ENCODE results near the gene EFNA1. TPM values are rescaled to one million over a fixed set of nuclear protein-coding genes. Genes with fewer than 3 reads are reported as not detected.

EFNA1 gene
- total RNA-seq, 5 donors from 2014 or later (not counting 1 experiment from before 2014, with no cell fraction given), result 1.6 to 8.4 (median 5.1) TPM

DNA sequence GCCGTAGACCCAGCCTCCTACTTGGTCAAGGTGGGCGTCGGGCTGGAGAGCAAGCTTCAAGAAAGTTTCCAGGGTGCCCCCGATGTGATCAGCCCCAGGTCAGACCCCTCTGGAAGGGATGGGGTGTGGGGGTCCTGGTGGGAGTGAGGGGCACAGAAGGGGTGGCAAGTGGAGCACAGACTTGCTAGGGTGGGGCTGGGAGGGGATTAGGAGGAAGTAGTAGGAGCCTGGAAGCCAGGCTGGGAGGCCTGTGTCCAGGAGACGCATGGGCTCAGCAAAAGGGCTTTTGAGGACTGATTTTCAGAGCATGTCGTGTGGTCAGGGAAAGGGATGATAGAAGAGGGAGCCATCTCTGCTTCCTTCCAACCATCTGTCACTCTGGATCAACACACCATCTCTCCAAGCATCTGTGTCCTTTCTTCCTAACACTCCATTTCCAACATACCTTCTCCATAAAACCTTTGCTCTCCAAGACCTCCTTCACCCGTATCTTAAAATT, 54.4 kb downstream of the EFNA1 start:
- DNase-seq, result no peak
- no peak overlapping the region for H3K27ac ChIP-seq (ENCODE audit: low read length)
- CTCF ChIA-PET, result no interaction called here

DNA sequence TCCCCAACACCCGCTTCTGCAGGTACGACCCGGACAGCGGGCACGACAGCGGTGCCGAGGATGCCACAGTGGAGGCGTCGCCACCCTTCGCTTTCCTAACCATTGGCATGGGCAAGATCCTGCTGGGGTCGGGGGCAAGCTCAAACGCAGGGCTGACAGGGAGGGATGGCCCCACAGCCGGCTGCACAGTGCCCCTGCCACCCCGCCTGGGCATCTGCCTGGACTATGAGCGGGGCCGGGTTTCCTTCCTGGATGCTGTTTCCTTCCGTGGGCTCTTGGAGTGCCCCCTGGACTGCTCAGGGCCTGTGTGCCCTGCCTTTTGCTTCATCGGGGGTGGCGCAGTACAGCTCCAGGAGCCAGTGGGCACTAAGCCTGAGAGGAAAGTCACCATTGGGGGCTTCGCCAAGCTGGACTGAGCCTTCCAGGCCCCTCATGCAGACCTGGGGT, 56.1 kb downstream of the EFNA1 start:
- Histone ChIP-seq H3K4me3 (ENCODE audit: control insufficient read depth in 1 of 2, extremely low read depth in 1 of 2, low read length in 1 of 2) (no peak overlapping the region), H3K36me3 (ENCODE audit: control insufficient read depth in 2 of 2, extremely low read depth in 1 of 2, insufficient read depth in 1 of 2, low read length in 1 of 2) (peaks cover 8 to 12% of the 10 kb centered on the region in 2 donors), H3K9me3 (no peaks in the 10 kb centered on the region), H3K27me3 (replicated peaks in 1 of 2; ENCODE audit: control insufficient read depth in 2 of 2, extremely low read depth in 1 of 2, insufficient read depth in 2 of 2, low read length in 1 of 2) (no peaks in the 10 kb centered on the region), H3K27ac (ENCODE audit: low read length) (no peak overlapping the region), H3K4me1 (ENCODE audit: control insufficient read depth in 1 of 2, extremely low read depth in 1 of 2, insufficient read depth in 2 of 2, low read length in 2 of 2) (no peaks in the 10 kb centered on the region)
- CTCF ChIA-PET, result no interaction called here
- Mint-ChIP-seq H3K9me3 (no peaks in the 10 kb centered on the region), H3K4me3 (no peak overlapping the region), H3K27me3 (no peaks in the 10 kb centered on the region), H3K4me1 (peaks cover 4 to 7% (median 5%) of the 10 kb centered on the region in 3 donors), H3K27ac (no peak overlapping the region), H3K36me3 (peaks cover 18% of the 10 kb centered on the region)
- no peak for DNase-seq
- no peak for ATAC-seq (replicated peaks in 1 of 4)
- 96% methylated on average over 20 of the region's 20 CpGs for WGBS (ENCODE audit: insufficient coverage)
- POLR2A ChIA-PET, result interaction anchor here in 1 of 2 donors (0.5 kb wide), 1 partner anchor 291 kb away, joined by 4 read pairs; no protein-coding TSS in a partner anchor

More for the DNA sequence above, 54.4 kb downstream of the EFNA1 start:
- ATAC-seq (replicated peaks in 1 of 4), result no peak
- Mint-ChIP-seq H3K27me3 (no peaks in the 10 kb centered on the region), H3K4me3 (no peak overlapping the region), H3K27ac (no peak overlapping the region), H3K4me1 (peaks cover 0 to 2% (median under 1%) of the 10 kb centered on the region in 3 donors), H3K36me3 (peaks cover 19% of the 10 kb centered on the region), H3K9me3 (no peaks in the 10 kb centered on the region)
- POLR2A ChIA-PET, result no interaction called here
- H3K4me3 ChIP-seq (ENCODE audit: control insufficient read depth in 1 of 2, extremely low read depth in 1 of 2, low read length in 1 of 2), result no peak overlapping the region
- peaks cover 0 to 3% of the 10 kb centered on the region in 2 experiments for H3K4me1 ChIP-seq (ENCODE audit: control insufficient read depth in 1 of 2, extremely low read depth in 1 of 2, insufficient read depth in 2 of 2, low read length in 2 of 2)
- no peaks in the 10 kb centered on the region for H3K27me3 ChIP-seq (replicated peaks in 1 of 2; ENCODE audit: control insufficient read depth in 2 of 2, extremely low read depth in 1 of 2, insufficient read depth in 2 of 2, low read length in 1 of 2)
- peaks cover 11 to 25% of the 10 kb centered on the region in 2 donors for H3K36me3 ChIP-seq (ENCODE audit: control insufficient read depth in 2 of 2, extremely low read depth in 1 of 2, insufficient read depth in 1 of 2, low read length in 1 of 2)
- H3K9me3 ChIP-seq, result no peaks in the 10 kb centered on the region
- WGBS (ENCODE audit: insufficient coverage), result 97% methylated on average over 4 of the region's 7 CpGs

DNA sequence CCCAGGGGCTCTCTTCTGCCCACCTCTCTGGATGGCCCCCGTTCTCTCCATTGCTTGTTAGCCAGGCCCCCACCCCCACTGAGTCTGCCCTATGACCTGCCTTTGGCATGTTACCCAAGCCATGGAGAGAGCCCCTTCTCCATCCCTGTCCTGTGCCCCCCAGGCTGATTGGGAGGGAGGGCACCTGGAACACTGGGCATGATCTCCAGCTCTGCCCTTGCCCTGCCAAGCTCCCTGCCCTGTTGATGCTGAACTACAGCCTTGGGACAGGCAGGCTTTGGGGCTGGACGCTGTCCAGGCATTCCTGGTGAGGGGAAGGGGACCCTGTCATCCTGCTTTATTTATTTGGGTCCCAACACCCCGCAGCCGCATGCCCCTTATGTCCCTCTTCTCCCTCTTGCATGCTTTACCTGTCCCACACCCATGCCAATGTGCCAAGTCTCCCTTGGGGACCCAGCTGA, 56.7 kb downstream of the EFNA1 start:
- no peaks in the 10 kb centered on the region for H3K9me3 Mint-ChIP-seq
- H3K4me3 ChIP-seq (ENCODE audit: control insufficient read depth in 1 of 2, extremely low read depth in 1 of 2, low read length in 1 of 2), result no peak overlapping the region
- H3K36me3 Mint-ChIP-seq, result peaks cover 14% of the 10 kb centered on the region
- ChIA-PET POLR2A (interaction anchor here in 1 of 2 donors (0.5 kb wide), 1 partner anchor 292 kb away, joined by 4 read pairs; no protein-coding TSS in a partner anchor), CTCF (no interaction called here)
- no peaks in the 10 kb centered on the region for H3K27me3 ChIP-seq (replicated peaks in 1 of 2; ENCODE audit: control insufficient read depth in 2 of 2, extremely low read depth in 1 of 2, insufficient read depth in 2 of 2, low read length in 1 of 2)
- H3K4me3 Mint-ChIP-seq, result no peak overlapping the region
- no peaks in the 10 kb centered on the region for H3K9me3 ChIP-seq
- no peak overlapping the region for H3K27ac ChIP-seq (ENCODE audit: low read length)
- no peaks in the 10 kb centered on the region for H3K27me3 Mint-ChIP-seq
- H3K36me3 ChIP-seq (ENCODE audit: control insufficient read depth in 2 of 2, extremely low read depth in 1 of 2, insufficient read depth in 1 of 2, low read length in 1 of 2), result peaks cover 7 to 8% of the 10 kb centered on the region in 2 donors
- H3K4me1 Mint-ChIP-seq, result peaks cover 4 to 7% (median 5%) of the 10 kb centered on the region in 3 donors
- 93% methylated on average over 2 of the region's 4 CpGs for WGBS (ENCODE audit: insufficient coverage)
- DNase-seq, result no peak
- ATAC-seq (replicated peaks in 1 of 4), result peak in 1 of 4 experiments; percentile 17
- H3K27ac Mint-ChIP-seq, result no peak overlapping the region
- H3K4me1 ChIP-seq (ENCODE audit: control insufficient read depth in 1 of 2, extremely low read depth in 1 of 2, insufficient read depth in 2 of 2, low read length in 2 of 2), result no peaks in the 10 kb centered on the region

Other genes starting within 250 kb of the EFNA1 start
- 10 to 100 TPM; 12.6 to 24.9 (median 22.4) TPM for gene PMVK, start 191.2 kb upstream of the EFNA1 start, total RNA-seq
- gene PBXIP1, start 171.8 kb upstream of the EFNA1 start, total RNA-seq, result 100 to 1,000 TPM; 299 to 450 (median 328) TPM
- 10 to 100 TPM; 36.0 to 70.8 (median 68.5) TPM for gene PYGO2, start 166.1 kb upstream of the EFNA1 start, total RNA-seq
- gene SHC1, start 157.1 kb upstream of the EFNA1 start, total RNA-seq, result 10 to 100 TPM; 61.3 to 88.2 (median 76.8) TPM
- gene CKS1B, start 153.2 kb upstream of the EFNA1 start, total RNA-seq, result 10 to 100 TPM in 4 of 5 donors, 1 to 10 TPM in 1; 7.9 to 11.8 (median 10.3) TPM
- gene FLAD1, start 144.5 kb upstream of the EFNA1 start, total RNA-seq, result 10 to 100 TPM; 32.8 to 64.3 (median 53.4) TPM
- gene LENEP, start 134.3 kb upstream of the EFNA1 start, total RNA-seq, result 1 to 10 TPM in 3 of 5 donors, not detected in 2; 1.3 to 3.0 (median 1.6) TPM
- gene ZBTB7B, start 125.1 kb upstream of the EFNA1 start, total RNA-seq, result 10 to 100 TPM; 39.6 to 68.4 (median 51.7) TPM
- gene DCST2, start 94.1 kb upstream of the EFNA1 start, total RNA-seq, result 1 to 10 TPM; 1.1 to 2.6 (median 1.6) TPM
- gene DCST1, start 94.1 kb upstream of the EFNA1 start, total RNA-seq, result under 1 TPM in 3 of 5 donors, not detected in 2; 0.30 to 0.58 (median 0.54) TPM
- 10 to 100 TPM; 17.3 to 53.0 (median 37.2) TPM for gene ADAM15, start 76.6 kb upstream of the EFNA1 start, total RNA-seq
- gene EFNA4, start 64.1 kb upstream of the EFNA1 start, total RNA-seq, result 1 to 10 TPM; 3.1 to 7.8 (median 6.6) TPM
- 1 to 10 TPM in 3 of 5 donors, under 1 TPM in 1, not detected in 1; 0.68 to 2.6 (median 2.3) TPM for gene EFNA3, start 49.0 kb upstream of the EFNA1 start, total RNA-seq
- gene SLC50A1, start 8.0 kb downstream of the EFNA1 start, total RNA-seq, result 10 to 100 TPM; 20.7 to 34.9 (median 30.8) TPM
- 10 to 100 TPM; 26.9 to 70.7 (median 64.5) TPM for gene DPM3, start 12.7 kb downstream of the EFNA1 start, total RNA-seq
- gene KRTCAP2, start 45.4 kb downstream of the EFNA1 start, total RNA-seq, result 100 to 1,000 TPM in 4 of 5 donors, 10 to 100 TPM in 1; 93.6 to 150 (median 138) TPM
- gene TRIM46, start 46.0 kb downstream of the EFNA1 start, total RNA-seq, result 10 to 100 TPM in 2 of 5 donors, 1 to 10 TPM in 3; 5.1 to 12.2 (median 9.8) TPM
- 10 to 100 TPM; 24.1 to 43.9 (median 34.0) TPM for gene THBS3, start 80.0 kb downstream of the EFNA1 start, total RNA-seq
- 10 to 100 TPM; 20.4 to 28.4 (median 25.1) TPM for gene MTX1, start 80.8 kb downstream of the EFNA1 start, total RNA-seq
- gene ENTREP3, start 127.6 kb downstream of the EFNA1 start, total RNA-seq, result 10 to 100 TPM; 10.2 to 17.3 (median 15.5) TPM
- 100 to 1,000 TPM in 2 of 5 donors, 10 to 100 TPM in 3; 54.7 to 101 (median 97.4) TPM for gene SCAMP3, start 134.5 kb downstream of the EFNA1 start, total RNA-seq
- gene CLK2, start 145.6 kb downstream of the EFNA1 start, total RNA-seq, result 100 to 1,000 TPM in 3 of 5 donors, 10 to 100 TPM in 2; 76.4 to 123 (median 110) TPM
- 1 to 10 TPM; 1.7 to 4.1 (median 4.0) TPM for gene HCN3, start 149.6 kb downstream of the EFNA1 start, total RNA-seq
- under 1 TPM in 2 of 5 donors, not detected in 3; 0.23 TPM for gene PKLR, start 173.6 kb downstream of the EFNA1 start, total RNA-seq
- 100 to 1,000 TPM in 1 of 5 donors, 10 to 100 TPM in 4; 66.7 to 100 (median 93.0) TPM for gene FDPS, start 181.0 kb downstream of the EFNA1 start, total RNA-seq
- 10 to 100 TPM; 14.4 to 25.2 (median 22.9) TPM for gene RUSC1, start 193.0 kb downstream of the EFNA1 start, total RNA-seq

All from T-cell (primary cell).